ENCODE measurements around the gene SHOC2. TPM values are rescaled to one million over a fixed set of nuclear protein-coding genes. Genes with fewer than 3 reads are reported as not detected.

SHOC2 gene
- total RNA-seq, 1 experiment from 2014 or later: 23.7 TPM

DNA sequence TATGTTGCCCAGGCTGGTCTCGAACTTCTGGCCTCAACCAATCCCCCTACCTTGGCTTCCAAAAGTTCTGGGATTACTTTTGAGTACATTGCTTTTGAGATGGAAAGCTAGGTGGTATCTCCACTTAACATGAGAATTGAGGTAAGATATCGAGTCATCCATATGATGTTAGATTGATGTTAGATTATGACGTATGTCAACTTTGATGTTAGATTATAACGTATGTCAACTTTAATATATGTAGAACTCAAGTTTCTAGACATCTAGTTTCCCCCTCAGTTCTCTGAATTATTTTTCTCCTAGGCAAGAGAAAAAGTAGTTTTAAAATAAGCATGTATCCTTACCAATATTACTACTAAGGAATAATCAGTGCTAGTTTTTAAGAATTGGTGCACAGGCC is 20.0 kb downstream of the SHOC2 start:
- WGBS (ENCODE audit: extremely low coverage, insufficient read length, low lambda C conversion rate): no CpG with 5 or more reads among the region's 4 CpGs
- H4K8ac ChIP-seq (replicated peaks; ENCODE audit: insufficient read length, low read depth, low read length): no peak overlapping the region
- H2BK12ac ChIP-seq (ENCODE audit: insufficient read length, low read depth, low read length): no peak overlapping the region
- no peaks in the 10 kb centered on the region for H4K20me1 ChIP-seq (ENCODE audit: control insufficient read depth, insufficient read depth, insufficient read length)
- Mint-ChIP-seq H3K27me3 (ENCODE audit: low read depth) (no peaks in the 10 kb centered on the region), H3K27ac (no peak overlapping the region), H3K36me3 (ENCODE audit: insufficient read depth in 1 of 3, low read depth in 3 of 3) (peaks cover 5 to 10% (median 8%) of the 10 kb centered on the region in 3 experiments; a peak in 4 of 7 replicates), H3K4me1 (peaks cover 2 to 7% of the 10 kb centered on the region in 2 experiments; a peak in 1 of 4 replicates), H3K4me3 (no peak overlapping the region), H3K9me3 (no peaks in the 10 kb centered on the region)
- no peak for DNase-seq
- H3K56ac ChIP-seq (ENCODE audit: insufficient read length, low read depth, low read length): no peak overlapping the region
- H3K4ac ChIP-seq (ENCODE audit: low read depth, low read length): no peak overlapping the region
- H3K4me1 ChIP-seq (ENCODE audit: insufficient read depth, low read length): no peaks in the 10 kb centered on the region; the same call in 1 of the 2 replicates
- no peak overlapping the region for H2AFZ ChIP-seq (ENCODE audit: low read length)
- no peak overlapping the region for H3K14ac ChIP-seq (ENCODE audit: insufficient read depth, low read length)
- no peak overlapping the region for H4K91ac ChIP-seq (ENCODE audit: insufficient read length, low read depth, low read length)
- H3T11ph ChIP-seq (ENCODE audit: low read length): no peak overlapping the region
- no peak for TF ChIP-seq CTCF (conservative IDR thresholded peaks at IDR 0.05)
- H2BK5ac ChIP-seq (ENCODE audit: insufficient read length, low read length): no peak overlapping the region
- no peak overlapping the region for H3K9ac ChIP-seq (ENCODE audit: extremely low read depth, insufficient read length, low read length)
- no peak overlapping the region for H2BK15ac ChIP-seq (ENCODE audit: low read depth, low read length)
- no peaks in the 10 kb centered on the region for H3K9me3 ChIP-seq (ENCODE audit: control insufficient read depth, low read depth, low read length)
- no peak overlapping the region for H3K4me2 ChIP-seq (ENCODE audit: insufficient read depth, insufficient read length, low read length)
- no peaks in the 10 kb centered on the region for H3K79me1 ChIP-seq (ENCODE audit: insufficient read depth, low read depth, low read length, poor library complexity, severe bottlenecking)
- no peaks in the 10 kb centered on the region for H3K27me3 ChIP-seq (ENCODE audit: insufficient read depth, low read length)
- H2BK120ac ChIP-seq (ENCODE audit: low read depth, low read length, poor library complexity, severe bottlenecking): no peak overlapping the region
- no peak overlapping the region for H2AK5ac ChIP-seq (ENCODE audit: insufficient read length, low read length)
- H3K23ac ChIP-seq (ENCODE audit: insufficient read length, low read depth, low read length): no peak overlapping the region
- H3K79me2 ChIP-seq (ENCODE audit: insufficient read depth, low read length): no peaks in the 10 kb centered on the region; the same call in 1 of the 2 replicates
- no peak overlapping the region for H3K27ac ChIP-seq (ENCODE audit: insufficient read length, low read depth, low read length)
- H2BK20ac ChIP-seq (ENCODE audit: low read depth, low read length, poor library complexity, severe bottlenecking): no peak overlapping the region
- no peak overlapping the region for H3K18ac ChIP-seq (ENCODE audit: insufficient read length, low read depth, low read length)
- no peak overlapping the region for H4K5ac ChIP-seq (ENCODE audit: insufficient read length, low read depth, low read length)
- H3K23me2 ChIP-seq (ENCODE audit: insufficient read length, low read depth, low read length, poor library complexity, severe bottlenecking): no peaks in the 10 kb centered on the region
